IMR-90 (cell line): ENCODE data around the gene TNNC1. TPM values are rescaled to one million over a fixed set of nuclear protein-coding genes. Genes with fewer than 3 reads are reported as not detected.

Experiments
- ATAC-seq: fragments of 200-7000 bp; cut with Tn5 transposase; 2 replicates; pipeline ENCODE4 v1.9.1; 2020; ENCODE audit warnings: low read depth, mild to moderate bottlenecking, moderate library complexity
- BruUV-seq: library from RNA; stranded (reverse); fragments of 400-500 nt; replicated peaks from 2 replicates; lab custom pipeline; 2021; lab: Mats Ljungman, UMichigan
- CTCF ChIA-PET: fragments of 300-600 bp; formaldehyde crosslinking; extraction: SDS; loops from one replicate; lab custom pipeline; 2021; ENCODE audit warnings: antibody characterized with exemption; lab: Yijun Ruan, JAX
- POLR2A ChIA-PET: fragments of 300-600 bp; sonication (Branson Sonifier 250); formaldehyde crosslinking; loops from one replicate; lab custom pipeline; 2022; ENCODE audit warnings: antibody characterized with exemption; ENCODE audit not compliant: unreplicated experiment; lab: Charles Lee
- DNase-seq: peaks from one replicate; pipeline ENCODE4 v3.0.0; 2013
- H2AFZ ChIP-seq: replicated peaks from 2 replicates; pipeline ENCODE3; 2013; ENCODE audit warnings: low read length, mild to moderate bottlenecking; ENCODE audit not compliant: poor library complexity
- H2AK5ac ChIP-seq: 2 replicates; pipeline ENCODE4 v1.6.1; 2013; ENCODE audit warnings: low read depth, low read length, inconsistent platforms
- H2AK9ac ChIP-seq: replicated peaks from 2 replicates; pipeline ENCODE3; 2013; ENCODE audit warnings: mild to moderate bottlenecking, low read depth, low read length, moderate library complexity; ENCODE audit not compliant: poor library complexity
- H2BK120ac ChIP-seq: 2 replicates; pipeline ENCODE4 v1.6.1; 2013; ENCODE audit warnings: low read depth, low read length, inconsistent platforms
- H2BK15ac ChIP-seq: 3 replicates; pipeline ENCODE4 v1.6.1; 2013; ENCODE audit warnings: low read depth, low read length, inconsistent platforms
- H2BK20ac ChIP-seq: 2 replicates; pipeline ENCODE4 v1.6.1; 2013; ENCODE audit warnings: low read depth, mild to moderate bottlenecking, inconsistent platforms, low read length, moderate library complexity
- H2BK5ac ChIP-seq: 2 replicates; pipeline ENCODE4 v1.6.1; 2013; ENCODE audit warnings: mild to moderate bottlenecking, low read depth, low read length, inconsistent platforms; ENCODE audit not compliant: poor library complexity, severe bottlenecking
- H3K14ac ChIP-seq: replicated peaks from 2 replicates; pipeline ENCODE4 v1.6.1; 2013; ENCODE audit warnings: low read depth, low read length, inconsistent platforms
- H3K18ac ChIP-seq: 2 replicates; pipeline ENCODE4 v1.6.1; 2013; ENCODE audit warnings: low read depth, low read length, control low read depth
- H3K23ac ChIP-seq: 2 replicates; pipeline ENCODE4 v1.6.1; 2013; ENCODE audit warnings: low read depth, low read length, inconsistent platforms
- H3K27ac ChIP-seq: 2 replicates; pipeline ENCODE4 v1.5.1; 2013; ENCODE audit warnings: mild to moderate bottlenecking, control low read depth, low read length; ENCODE audit not compliant: insufficient read depth
- H3K27me3 ChIP-seq: 2 replicates; pipeline ENCODE4 v1.6.1; 2013; ENCODE audit warnings: low read length; ENCODE audit not compliant: control insufficient read depth, insufficient read depth
- H3K36me3 ChIP-seq: 2 replicates; pipeline ENCODE4 v1.6.1; 2013; ENCODE audit warnings: low read length, mixed read lengths; ENCODE audit not compliant: control insufficient read depth, insufficient read depth
- H3K4ac ChIP-seq: 2 replicates; pipeline ENCODE4 v1.6.1; 2013; ENCODE audit warnings: low read depth, low read length, inconsistent platforms
- H3K4me1 ChIP-seq: 2 replicates; pipeline ENCODE4 v1.6.1; 2013; ENCODE audit warnings: low read length, mixed read lengths; ENCODE audit not compliant: control insufficient read depth, insufficient read depth
- H3K4me2 ChIP-seq: 2 replicates; pipeline ENCODE4 v1.6.1; 2013; ENCODE audit warnings: low read depth, mild to moderate bottlenecking, control low read depth, low read length, moderate library complexity
- H3K4me3 ChIP-seq: 2 replicates; pipeline ENCODE4 v1.5.1; 2013; ENCODE audit warnings: low read depth, mild to moderate bottlenecking, control low read depth, low read length, moderate library complexity; ENCODE audit not compliant: insufficient read depth
- H3K56ac ChIP-seq: 2 replicates; pipeline ENCODE4 v1.6.1; 2013; ENCODE audit warnings: low read length, inconsistent platforms; ENCODE audit not compliant: insufficient read depth; ENCODE audit errors: extremely low read depth
- H3K79me1 ChIP-seq, 2 experiments: 2 replicates each; pipeline ENCODE4 v1.6.1; 2013; ENCODE audit warnings: low read length in 2 of 2, inconsistent platforms in 1 of 2, low read depth in 1 of 2
- H3K9ac ChIP-seq: 2 replicates; pipeline ENCODE4 v1.6.1; 2013; ENCODE audit warnings: low read depth, low read length, control low read depth
- H3K9me1 ChIP-seq: 2 replicates; pipeline ENCODE4 v1.6.1; 2013; ENCODE audit warnings: low read length, inconsistent platforms; ENCODE audit not compliant: insufficient read depth
- H3K9me3 ChIP-seq: 2 replicates; pipeline ENCODE4 v1.6.1; 2013; ENCODE audit warnings: low read length; ENCODE audit not compliant: control insufficient read depth, insufficient read depth
- H4K20me1 ChIP-seq: 2 replicates; pipeline ENCODE4 v1.6.1; 2013; ENCODE audit warnings: low read length, inconsistent platforms; ENCODE audit not compliant: insufficient read depth
- H4K5ac ChIP-seq: 2 replicates; pipeline ENCODE4 v1.6.1; 2013; ENCODE audit warnings: mild to moderate bottlenecking, low read depth, low read length, control low read depth
- H4K8ac ChIP-seq, 2 experiments: 2 replicates each; pipeline ENCODE4 v1.6.1; 2013; ENCODE audit warnings: low read depth in 2 of 2, low read length in 2 of 2, control low read depth in 1 of 2, inconsistent platforms in 1 of 2
- H4K91ac ChIP-seq: 2 replicates; pipeline ENCODE4 v1.6.1; 2013; ENCODE audit warnings: low read depth, low read length, inconsistent platforms; ENCODE audit not compliant: insufficient read depth
- BHLHE40 ChIP-seq: fragments of 150-350 bp; IDR thresholded peaks from 2 replicates; pipeline ENCODE4 v1.6.1; 2016; ENCODE audit warnings: mild to moderate bottlenecking, low read depth, low read length
- CHD1 ChIP-seq: IDR thresholded peaks from 2 replicates; pipeline ENCODE4 v1.6.1; 2012; ENCODE audit warnings: low read depth, low read length, improper control_type of control experiment
- NFE2L2 ChIP-seq: fragments of 150-350 bp; IDR thresholded peaks from 2 replicates; pipeline ENCODE4 v1.6.1; 2016; ENCODE audit warnings: low read depth, mild to moderate bottlenecking, low read length
- POLR2A ChIP-seq: IDR thresholded peaks from 2 replicates; pipeline ENCODE4 v1.6.1; 2012; ENCODE audit warnings: mild to moderate bottlenecking, low read depth, low read length
- USF2 ChIP-seq: fragments of 150-350 bp; IDR thresholded peaks from 2 replicates; pipeline ENCODE4 v1.6.1; 2017; ENCODE audit warnings: mild to moderate bottlenecking, antibody characterized with exemption, low read length, low read depth
- WGBS, 2 experiments: methylation state at CpG; one replicate each; pipeline versions ENCODE4 v1.1.5 to v1.1.7; 2013; ENCODE audit warnings: missing lambda C conversion rate in 2 of 2; ENCODE audit not compliant: insufficient read length in 1 of 2; ENCODE audit errors: extremely low coverage in 2 of 2; 5-methylcytosine and 5-hydroxymethylcytosine counted together
- dilution Hi-C: fragments of 300-500 bp; cut with HindIII; formaldehyde crosslinking; loops from one replicate; pipeline ENCODE4 v1.14.3; 2018; ENCODE audit warnings: low sequenced_read_pairs; ENCODE audit not compliant: unreplicated experiment
- in situ Hi-C: fragments of 300-500 bp; cut with MboI; formaldehyde crosslinking; loops from 3 replicates; pipeline ENCODE4 v1.14.3; 2019; ENCODE audit warnings: low sequenced_read_pairs, inconsistent platforms, mixed read lengths
- intact Hi-C: fragments of 100-400 bp; cut with micrococcal nuclease; formaldehyde crosslinking; loops from 2 replicates; pipeline ENCODE4 v1.10.0; 2022
- polyA plus RNA-seq, 3 experiments: library from polyadenylated mRNA; depleted of rRNA; stranded (reverse); fragments of >200 nt; gene quantifications; 2 replicates each; pipeline ENCODE4 v1.2.3, GENCODE V29; 2012; ENCODE audit warnings: low replicate concordance in 1 of 3
- total RNA-seq: library from RNA; depleted of rRNA; stranded (reverse); fragments of >200 nt; gene quantifications from 2 replicates; pipeline ENCODE4 v1.2.3, GENCODE V29; 2012
- TF ChIP-seq, protein P1 (sequence below): fragments of 150-350 bp; IDR thresholded peaks from 2 replicates; pipeline ENCODE4 v1.6.1; 2016; ENCODE audit warnings: low read depth, mild to moderate bottlenecking, low read length, moderate library complexity, borderline replicate concordance

Gene TNNC1
- total and polyA plus RNA-seq, 2 of the 4 experiments (the other 2 are of a cell fraction): 1.3 to 4.6 TPM

GRCh38 chr3:52432691-52433141, 21.1 kb downstream of the TNNC1 start:
- no peak overlapping the region for H3K23ac ChIP-seq
- H4K5ac ChIP-seq: no peak overlapping the region
- peaks cover 12% of the 10 kb centered on the region; the same call in 1 of the 2 replicates for H3K4me1 ChIP-seq
- no peaks in the 10 kb centered on the region for H3K79me1 ChIP-seq
- no TSS peak for BruUV-seq
- H2BK5ac ChIP-seq: no peak overlapping the region
- no peak overlapping the region for H2BK15ac ChIP-seq
- H2AFZ ChIP-seq: no peak overlapping the region
- peaks cover 22% of the 10 kb centered on the region for H3K27me3 ChIP-seq
- no CpG with 5 or more reads among the region's 4 CpGs for WGBS, 2 experiments
- CTCF ChIA-PET: interaction anchor here (0.6 to 1.3 kb wide), 3 partner anchors 14 to 20 kb away, joined by 3 to 6 read pairs (median 4); no protein-coding TSS in a partner anchor
- ATAC-seq: no peak
- H3K9ac ChIP-seq: no peak overlapping the region
- in situ Hi-C loops: no loop called here
- H2BK120ac ChIP-seq: no peak overlapping the region
- no peak overlapping the region for H3K56ac ChIP-seq
- intact Hi-C loops: no loop called here
- H4K8ac ChIP-seq: no peak overlapping the region
- no peak for TF ChIP-seq CHD1
- no peak for TF ChIP-seq BHLHE40
- TF ChIP-seq USF2: no peak
- TF ChIP-seq POLR2A: no peak
- TF ChIP-seq, protein P1, sequence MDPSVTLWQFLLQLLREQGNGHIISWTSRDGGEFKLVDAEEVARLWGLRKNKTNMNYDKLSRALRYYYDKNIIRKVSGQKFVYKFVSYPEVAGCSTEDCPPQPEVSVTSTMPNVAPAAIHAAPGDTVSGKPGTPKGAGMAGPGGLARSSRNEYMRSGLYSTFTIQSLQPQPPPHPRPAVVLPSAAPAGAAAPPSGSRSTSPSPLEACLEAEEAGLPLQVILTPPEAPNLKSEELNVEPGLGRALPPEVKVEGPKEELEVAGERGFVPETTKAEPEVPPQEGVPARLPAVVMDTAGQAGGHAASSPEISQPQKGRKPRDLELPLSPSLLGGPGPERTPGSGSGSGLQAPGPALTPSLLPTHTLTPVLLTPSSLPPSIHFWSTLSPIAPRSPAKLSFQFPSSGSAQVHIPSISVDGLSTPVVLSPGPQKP: no peak
- TF ChIP-seq NFE2L2: no peak
- H3K9me3 ChIP-seq: no peaks in the 10 kb centered on the region
- dilution Hi-C loops: no loop called here
- no peak overlapping the region for H3K4ac ChIP-seq
- no peak for DNase-seq
- H4K91ac ChIP-seq: no peak overlapping the region
- no peaks in the 10 kb centered on the region for H4K20me1 ChIP-seq
- H3K9me1 ChIP-seq: no peaks in the 10 kb centered on the region
- no peak overlapping the region for H2BK20ac ChIP-seq
- H2AK9ac ChIP-seq: no peak overlapping the region
- POLR2A ChIA-PET: interaction anchor here (0.5 kb wide), 1 partner anchor 138 kb away, joined by 13 read pairs; no protein-coding TSS in a partner anchor
- no peak overlapping the region for H3K18ac ChIP-seq
- H2AK5ac ChIP-seq: no peak overlapping the region
- no peak overlapping the region for H3K27ac ChIP-seq
- no peaks in the 10 kb centered on the region for H3K36me3 ChIP-seq
- no peak overlapping the region for H3K4me2 ChIP-seq
- H3K4me3 ChIP-seq: no peak overlapping the region
- H3K14ac ChIP-seq: no peak overlapping the region
